ENCODE results near the gene JADE2. TPM values are rescaled to one million over a fixed set of nuclear protein-coding genes. Genes with fewer than 3 reads are reported as not detected.

Gene JADE2
- total and polyA plus RNA-seq, 11 donors = 8.3 to 54.8 (median 30.5) TPM

DNA sequence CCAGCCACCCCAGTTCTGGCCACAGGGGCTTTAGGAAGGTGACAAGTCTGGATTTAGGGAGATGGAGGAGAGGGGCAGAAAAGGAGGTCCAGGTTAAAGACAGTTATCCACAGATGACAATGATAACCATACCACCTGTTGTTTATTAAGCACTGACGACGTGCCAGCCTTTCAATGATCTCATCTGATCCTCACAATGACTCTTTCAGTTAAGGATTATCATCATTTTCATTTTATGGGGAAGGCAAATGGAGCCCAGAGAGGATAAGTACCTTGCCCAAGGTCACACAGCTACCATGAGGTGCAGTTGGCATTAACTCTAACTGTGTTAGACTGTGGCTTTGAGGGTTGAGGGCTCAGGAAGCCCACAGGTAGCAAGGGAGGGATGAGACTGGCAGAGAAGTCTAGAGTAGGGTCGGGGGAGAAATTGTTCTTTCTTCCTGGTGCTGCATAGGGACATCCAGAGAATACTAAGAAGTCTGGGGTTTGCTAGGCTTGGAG is 21.5 kb upstream of the JADE2 start:
- peaks cover 5 to 42% (median 27%) of the 10 kb centered on the region in 12 donors for H3K4me1 ChIP-seq
- no peak overlapping the region for H3K4me3 ChIP-seq
- H3K27me3 ChIP-seq = no peaks in the 10 kb centered on the region
- no peak for DNase-seq
- intact Hi-C loops (cut with DNase I) = loop anchor here in 4 of 10 donors (5.0 to 10.0 kb wide), 2 partner anchors 37 to 199 kb away; no protein-coding TSS in a partner anchor
- ATAC-seq = no peak
- no peaks in the 10 kb centered on the region for H3K36me3 ChIP-seq
- peak overlapping the region in 11 of 12 donors; percentile 59 to 86 (median 76) for H3K27ac ChIP-seq
- H3K9me3 ChIP-seq = no peaks in the 10 kb centered on the region
- TF ChIP-seq POLR2A (IDR thresholded peaks at IDR 0.05) = no peak
- TF ChIP-seq, protein P1, sequence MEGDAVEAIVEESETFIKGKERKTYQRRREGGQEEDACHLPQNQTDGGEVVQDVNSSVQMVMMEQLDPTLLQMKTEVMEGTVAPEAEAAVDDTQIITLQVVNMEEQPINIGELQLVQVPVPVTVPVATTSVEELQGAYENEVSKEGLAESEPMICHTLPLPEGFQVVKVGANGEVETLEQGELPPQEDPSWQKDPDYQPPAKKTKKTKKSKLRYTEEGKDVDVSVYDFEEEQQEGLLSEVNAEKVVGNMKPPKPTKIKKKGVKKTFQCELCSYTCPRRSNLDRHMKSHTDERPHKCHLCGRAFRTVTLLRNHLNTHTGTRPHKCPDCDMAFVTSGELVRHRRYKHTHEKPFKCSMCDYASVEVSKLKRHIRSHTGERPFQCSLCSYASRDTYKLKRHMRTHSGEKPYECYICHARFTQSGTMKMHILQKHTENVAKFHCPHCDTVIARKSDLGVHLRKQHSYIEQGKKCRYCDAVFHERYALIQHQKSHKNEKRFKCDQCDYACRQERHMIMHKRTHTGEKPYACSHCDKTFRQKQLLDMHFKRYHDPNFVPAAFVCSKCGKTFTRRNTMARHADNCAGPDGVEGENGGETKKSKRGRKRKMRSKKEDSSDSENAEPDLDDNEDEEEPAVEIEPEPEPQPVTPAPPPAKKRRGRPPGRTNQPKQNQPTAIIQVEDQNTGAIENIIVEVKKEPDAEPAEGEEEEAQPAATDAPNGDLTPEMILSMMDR (IDR thresholded peaks at IDR 0.05) = no peak
- whole genome bisulfite sequencing, 4 donors = 72 to 80% (median 75%) methylated on average over 3 of the region's 3 CpGs

DNA sequence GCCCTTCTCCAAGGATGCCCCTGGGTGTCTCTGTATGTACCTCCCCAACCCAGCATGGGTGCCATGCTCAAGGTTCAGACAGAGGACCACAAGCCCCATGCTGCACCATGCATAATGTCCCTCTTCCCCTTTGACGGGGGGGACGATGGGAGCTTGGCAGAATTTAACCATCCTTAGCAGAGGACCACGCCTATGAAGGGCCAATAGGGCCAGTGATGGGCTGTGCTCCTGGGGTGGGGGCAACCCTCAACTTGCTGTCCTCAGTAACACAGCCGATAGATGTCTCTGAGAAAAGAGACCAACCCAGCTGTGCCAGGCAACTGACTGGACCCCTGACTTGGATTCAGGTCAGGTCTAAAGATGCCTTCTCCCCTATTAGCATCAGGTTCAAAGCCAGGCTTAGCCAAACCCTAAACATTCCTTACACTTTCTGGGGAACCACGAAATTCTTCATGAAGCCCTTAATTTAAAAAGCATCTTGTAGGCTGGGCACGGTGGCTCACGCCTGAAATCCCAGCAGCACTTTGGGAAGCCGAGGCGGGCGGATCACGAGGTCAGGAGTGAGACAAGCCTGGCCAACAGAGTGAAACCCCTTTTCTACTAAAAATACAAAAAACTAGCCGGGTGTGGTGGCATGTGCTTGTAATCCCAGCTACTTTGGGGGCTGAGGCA is 20.7 kb upstream of the JADE2 start:
- no peak for TF ChIP-seq POLR2A (IDR thresholded peaks at IDR 0.05)
- TF ChIP-seq, protein P1 (IDR thresholded peaks at IDR 0.05) = no peak
- 94 to 97% (median 95%) methylated on average over 12 of the region's 12 CpGs for WGBS, 4 donors
- Histone ChIP-seq H3K9me3 (no peaks in the 10 kb centered on the region), H3K36me3 (no peaks in the 10 kb centered on the region), H3K27ac (peak overlapping the region in 8 of 12 donors; percentile 2 to 86 (median 76)), H3K27me3 (no peaks in the 10 kb centered on the region), H3K4me3 (no peak overlapping the region), H3K4me1 (peaks cover 5 to 42% (median 27%) of the 10 kb centered on the region in 12 donors)
- DNase-seq (no peak), ATAC-seq (no peak)
- intact Hi-C loops (cut with DNase I) = loop anchor here in 7 of 10 donors (5.0 to 10.0 kb wide), 3 partner anchors 37 to 200 kb away; partner anchors contain the start of gene CDKN2AIPNL (in 1 of the 7)

DNA sequence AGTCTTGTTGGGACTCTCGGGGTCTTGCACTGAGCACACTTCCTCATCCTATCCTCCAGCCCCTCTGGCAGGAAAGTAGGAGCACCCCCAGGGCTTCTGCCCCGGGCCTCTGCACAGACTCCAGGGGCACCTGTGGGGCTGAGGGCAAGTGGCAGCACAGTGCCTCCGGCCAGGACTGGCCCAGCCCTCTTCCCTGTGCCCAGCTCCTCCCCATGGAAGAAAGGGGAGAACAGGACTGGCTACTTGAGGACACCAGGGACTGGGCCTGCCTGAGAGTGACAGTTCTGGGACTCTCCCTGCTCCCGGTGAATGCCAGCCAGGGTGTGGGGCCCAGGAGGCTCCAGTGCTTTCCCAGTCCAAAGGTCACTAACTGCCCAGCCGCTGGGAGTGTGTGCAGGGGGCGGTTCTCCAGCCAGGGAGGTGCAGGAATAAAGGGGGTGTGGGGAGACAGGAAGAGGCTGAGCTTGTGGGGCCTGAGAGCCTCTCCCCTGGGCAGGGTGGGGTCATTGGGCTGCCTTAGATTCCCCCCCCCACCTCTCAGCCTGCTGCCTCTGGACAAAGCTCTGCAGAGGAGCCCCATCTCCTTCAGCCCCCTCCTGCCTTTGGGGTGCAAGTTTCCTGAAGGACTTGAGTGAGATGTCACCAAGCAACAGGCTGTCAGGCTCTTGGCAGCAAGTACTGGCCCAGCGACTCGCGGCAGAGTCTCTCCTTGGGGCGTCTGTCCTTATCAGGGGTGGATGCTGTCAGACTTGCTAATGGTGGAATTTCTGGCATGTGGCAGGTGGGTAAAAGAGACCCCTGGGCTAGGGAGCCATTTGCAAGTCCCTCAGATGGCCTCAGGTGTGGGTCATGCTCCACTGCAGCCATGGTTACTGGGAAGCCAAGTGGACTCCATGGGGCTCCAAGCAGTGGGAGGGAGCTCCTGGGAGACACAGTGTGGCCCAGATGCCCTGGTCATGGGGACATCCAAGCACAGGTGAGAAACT is 19.1 kb upstream of the JADE2 start:
- Histone ChIP-seq H3K4me1 (peaks cover 5 to 46% (median 28%) of the 10 kb centered on the region in 12 donors), H3K27ac (peak overlapping the region; percentile 2 to 85 (median 64)), H3K36me3 (no peaks in the 10 kb centered on the region), H3K9me3 (no peaks in the 10 kb centered on the region), H3K27me3 (no peaks in the 10 kb centered on the region), H3K4me3 (peak overlapping the region in 10 of 12 donors; percentile 16 to 46 (median 25))
- DNase-seq (peak; percentile 78 to 92 (median 81)), ATAC-seq (peak; percentile 92 to 96 (median 94))
- WGBS, 4 donors = 19 to 55% (median 29%) methylated on average over 3 to 10 of the region's 10 CpGs
- TF ChIP-seq, protein P1 (IDR thresholded peaks at IDR 0.05) = peak in 1 of 12 donors; percentile 10
- peak in 1 of 2 donors; percentile 58 for TF ChIP-seq POLR2A (IDR thresholded peaks at IDR 0.05)
- intact Hi-C loops (cut with DNase I) = loop anchor here in 6 of 10 donors (1.0 to 10.0 kb wide), 6 partner anchors 18 to 202 kb away; partner anchors contain the start of genes CDKN2AIPNL (in 1 of the 6) and JADE2 (in 1 of the 6)

Measured in heart left ventricle (tissue), 16 donors.